H9 (cell line): Measurements from ENCODE around the gene CBLN3. TPM values are rescaled to one million over a fixed set of nuclear protein-coding genes. Genes with fewer than 3 reads are reported as not detected.

ENCODE experiments used
- DNase-seq: peaks from one replicate; pipeline ENCODE4 v3.0.0-alpha.2; 2017
- H2AFZ ChIP-seq: one replicate; pipeline ENCODE4 v1.6.1; 2013; ENCODE audit warnings: mild to moderate bottlenecking, low read length, control low read depth, moderate library complexity
- H2AK5ac ChIP-seq: 2 replicates; pipeline ENCODE4 v1.6.1; 2013; ENCODE audit warnings: low read length, control low read depth, mixed read lengths; ENCODE audit not compliant: insufficient read length
- H2BK120ac ChIP-seq: one replicate; pipeline ENCODE4 v1.6.1; 2013; ENCODE audit warnings: low read depth, mild to moderate bottlenecking, low read length, control low read depth, inconsistent platforms; ENCODE audit not compliant: poor library complexity, severe bottlenecking
- H2BK12ac ChIP-seq: 2 replicates; pipeline ENCODE4 v1.6.1; 2013; ENCODE audit warnings: low read length, control low read depth, mixed read lengths, low read depth; ENCODE audit not compliant: insufficient read length
- H2BK15ac ChIP-seq: 2 replicates; pipeline ENCODE4 v1.6.1; 2013; ENCODE audit warnings: low read depth, low read length, control low read depth
- H2BK20ac ChIP-seq: one replicate; pipeline ENCODE4 v1.6.1; 2013; ENCODE audit warnings: low read depth, mild to moderate bottlenecking, low read length, control low read depth, inconsistent platforms; ENCODE audit not compliant: poor library complexity, severe bottlenecking
- H2BK5ac ChIP-seq: 2 replicates; pipeline ENCODE4 v1.6.1; 2013; ENCODE audit warnings: low read length, control low read depth, mixed read lengths; ENCODE audit not compliant: insufficient read length
- H3K14ac ChIP-seq: 2 replicates; pipeline ENCODE4 v1.6.1; 2013; ENCODE audit warnings: low read length, control low read depth; ENCODE audit not compliant: insufficient read depth
- H3K18ac ChIP-seq: 2 replicates; pipeline ENCODE4 v1.6.1; 2013; ENCODE audit warnings: low read depth, mild to moderate bottlenecking, mixed read lengths, low read length, control low read depth; ENCODE audit not compliant: insufficient read length
- H3K23ac ChIP-seq: 2 replicates; pipeline ENCODE4 v1.6.1; 2013; ENCODE audit warnings: low read length, control low read depth, mixed read lengths, low read depth; ENCODE audit not compliant: insufficient read length
- H3K23me2 ChIP-seq: 2 replicates; pipeline ENCODE4 v1.6.1; 2013; ENCODE audit warnings: low read depth, mild to moderate bottlenecking, mixed read lengths, low read length, control low read depth; ENCODE audit not compliant: insufficient read length, poor library complexity, severe bottlenecking
- H3K27ac ChIP-seq: 2 replicates; pipeline ENCODE4 v1.5.1; 2013; ENCODE audit warnings: low read length, control low read depth, mixed read lengths, low read depth; ENCODE audit not compliant: insufficient read length
- H3K27me3 ChIP-seq: 2 replicates; pipeline ENCODE4 v1.6.1; 2013; ENCODE audit warnings: low read length, control low read depth, inconsistent platforms; ENCODE audit not compliant: insufficient read depth
- H3K4ac ChIP-seq: 2 replicates; pipeline ENCODE4 v1.6.1; 2013; ENCODE audit warnings: low read depth, mild to moderate bottlenecking, control low read depth, inconsistent platforms, low read length, moderate library complexity
- H3K4me1 ChIP-seq: 2 replicates; pipeline ENCODE4 v1.6.1; 2013; ENCODE audit warnings: low read length, control low read depth, inconsistent platforms; ENCODE audit not compliant: insufficient read depth
- H3K4me2 ChIP-seq: 2 replicates; pipeline ENCODE4 v1.6.1; 2013; ENCODE audit warnings: low read length, control low read depth, mixed read lengths; ENCODE audit not compliant: insufficient read length, insufficient read depth
- H3K56ac ChIP-seq: 2 replicates; pipeline ENCODE4 v1.6.1; 2013; ENCODE audit warnings: low read depth, mild to moderate bottlenecking, mixed read lengths, low read length, control low read depth; ENCODE audit not compliant: insufficient read length
- H3K79me1 ChIP-seq: 2 replicates; pipeline ENCODE4 v1.6.1; 2013; ENCODE audit warnings: low read depth, mild to moderate bottlenecking, moderate library complexity, low read length, control low read depth, inconsistent platforms; ENCODE audit not compliant: insufficient read depth, poor library complexity, severe bottlenecking
- H3K79me2 ChIP-seq: 2 replicates; pipeline ENCODE4 v1.6.1; 2013; ENCODE audit warnings: low read length, control low read depth, inconsistent platforms; ENCODE audit not compliant: insufficient read depth
- H3K9ac ChIP-seq: 2 replicates; pipeline ENCODE4 v1.6.1; 2013; ENCODE audit warnings: low read length, control low read depth, mixed read lengths; ENCODE audit not compliant: insufficient read length; ENCODE audit errors: extremely low read depth
- H3K9me3 ChIP-seq: one replicate; pipeline ENCODE4 v1.6.1; 2013; ENCODE audit warnings: low read depth, low read length, inconsistent platforms; ENCODE audit not compliant: control insufficient read depth
- H3T11ph ChIP-seq: one replicate; pipeline ENCODE4 v1.6.1; 2013; ENCODE audit warnings: mild to moderate bottlenecking, low read length, control low read depth, inconsistent platforms
- H4K20me1 ChIP-seq: one replicate; pipeline ENCODE4 v1.6.1; 2013; ENCODE audit not compliant: control insufficient read depth, insufficient read length, insufficient read depth
- H4K5ac ChIP-seq: 2 replicates; pipeline ENCODE4 v1.6.1; 2013; ENCODE audit warnings: low read depth, mild to moderate bottlenecking, mixed read lengths, low read length, control low read depth; ENCODE audit not compliant: insufficient read length
- H4K8ac ChIP-seq: replicated peaks from 2 replicates; pipeline ENCODE4 v1.6.1; 2013; ENCODE audit warnings: low read length, control low read depth, mixed read lengths, low read depth; ENCODE audit not compliant: insufficient read length
- H4K91ac ChIP-seq: 2 replicates; pipeline ENCODE4 v1.6.1; 2013; ENCODE audit warnings: low read depth, mild to moderate bottlenecking, moderate library complexity, mixed read lengths, low read length, control low read depth; ENCODE audit not compliant: insufficient read length
- H3K27ac Mint-ChIP-seq, 3 experiments: 2 replicates in 2 of 3; 3 replicates in 1 of 3; pipeline ENCODE4 v1.8.0; 2020 to 2021; ENCODE audit warnings: mixed read lengths in 3 of 3, mild to moderate bottlenecking in 1 of 3, moderate library complexity in 1 of 3
- H3K27me3 Mint-ChIP-seq: 2 replicates; pipeline ENCODE4 v1.8.0; 2021; ENCODE audit warnings: low read depth, mild to moderate bottlenecking, moderate library complexity, mixed read lengths
- H3K36me3 Mint-ChIP-seq, 3 experiments: 2 replicates in 2 of 3; 3 replicates in 1 of 3; pipeline ENCODE4 v1.8.0; 2020 to 2021; ENCODE audit warnings: low read depth in 3 of 3, mixed read lengths in 3 of 3; ENCODE audit not compliant: insufficient read depth in 1 of 3
- H3K4me1 Mint-ChIP-seq, 2 experiments: 2 replicates each; pipeline ENCODE4 v1.8.0; 2020; ENCODE audit warnings: mixed read lengths in 2 of 2
- H3K4me3 Mint-ChIP-seq, 2 experiments: 2 replicates in 1 of 2; 3 replicates in 1 of 2; pipeline ENCODE4 v1.8.0; 2020 to 2021; ENCODE audit warnings: mild to moderate bottlenecking in 2 of 2, mixed read lengths in 2 of 2, moderate library complexity in 1 of 2
- H3K9me3 Mint-ChIP-seq, 2 experiments: 2 replicates in 1 of 2; 3 replicates in 1 of 2; pipeline ENCODE4 v1.8.0; 2020; ENCODE audit warnings: mild to moderate bottlenecking in 2 of 2, mixed read lengths in 2 of 2, moderate library complexity in 1 of 2
- WGBS: extraction: QIAGEN DNeasy Blood & Tissue Kit; methylation state at CpG from one replicate; pipeline ENCODE4 v1.1.7; 2013; ENCODE audit warnings: missing lambda C conversion rate, low lambda C conversion rate, mixed read lengths; ENCODE audit not compliant: insufficient read length; ENCODE audit errors: extremely low coverage; 5-methylcytosine and 5-hydroxymethylcytosine counted together
- total RNA-seq: library from RNA; stranded (reverse); gene quantifications from 2 replicates; pipeline ENCODE4 v1.2.1, GENCODE V29; 2021
- TF ChIP-seq, protein P1 (sequence below): fragments of 200-600 bp; sonication (generic); conservative IDR thresholded peaks from 3 replicates; pipeline ENCODE4 v1.8.0; 2021; ENCODE audit warnings: antibody characterized with exemption, mild to moderate bottlenecking

Gene CBLN3
- total RNA-seq, 1 experiment from 2014 or later, result 0.39 TPM

DNA sequence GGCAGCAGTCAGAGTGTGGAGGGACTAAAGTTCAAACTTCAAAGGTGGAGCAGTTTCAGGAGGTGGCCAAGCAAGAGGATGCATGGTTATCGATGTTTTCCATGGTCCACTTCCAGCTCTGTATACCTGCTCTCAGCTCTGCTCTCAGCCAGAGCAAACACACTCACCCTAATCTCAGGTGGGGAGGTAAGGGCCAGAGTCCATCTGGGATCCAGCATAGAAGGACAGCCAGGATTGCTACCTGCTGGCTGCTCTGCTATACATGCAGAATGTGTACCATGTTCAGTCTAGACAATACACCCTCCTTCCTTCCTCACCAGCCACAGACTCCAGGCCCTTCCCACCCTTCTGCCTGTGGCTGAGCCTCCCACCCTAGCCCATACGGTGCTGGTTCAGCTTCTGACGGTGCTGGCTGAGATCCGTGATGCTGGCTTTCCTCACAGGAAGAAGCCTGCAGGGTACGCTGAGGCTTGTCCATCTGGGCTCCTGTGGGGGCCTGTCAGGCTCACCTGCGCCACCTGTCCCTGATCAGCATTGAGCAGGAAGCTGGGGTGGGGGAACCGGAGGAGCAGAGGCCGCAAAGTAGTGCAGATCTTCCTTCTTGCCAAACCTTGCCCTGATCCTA, 2.4 kb downstream of the CBLN3 start:
- Histone ChIP-seq H3K9ac (no peak overlapping the region), H4K8ac (no peak overlapping the region), H3K9me3 (no peaks in the 10 kb centered on the region), H3T11ph (no peak overlapping the region), H2AK5ac (no peak overlapping the region), H3K4me1 (peaks cover 3% of the 10 kb centered on the region; the same call in 1 of the 2 replicates), H2BK20ac (no peak overlapping the region), H3K4me2 (no peak overlapping the region), H4K91ac (no peak overlapping the region), H2BK120ac (no peak overlapping the region), H3K18ac (no peak overlapping the region), H3K14ac (no peak overlapping the region), H3K4ac (no peak overlapping the region), H2BK15ac (no peak overlapping the region), H3K79me2 (no peaks in the 10 kb centered on the region), H3K27ac (no peak overlapping the region), H2BK5ac (no peak overlapping the region), H3K56ac (no peak overlapping the region), H3K79me1 (no peaks in the 10 kb centered on the region), H3K27me3 (peaks cover 2% of the 10 kb centered on the region; the same call in 1 of the 2 replicates), H2BK12ac (no peak overlapping the region), H4K20me1 (peaks cover 2% of the 10 kb centered on the region), H3K23ac (no peak overlapping the region), H2AFZ (no peak overlapping the region), H4K5ac (no peak overlapping the region), H3K23me2 (peaks cover 7% of the 10 kb centered on the region)
- WGBS, result no CpG with 5 or more reads among the region's 8 CpGs
- H3K36me3 Mint-ChIP-seq, result peaks cover 0 to 4% (median 2%) of the 10 kb centered on the region in 3 experiments; a peak in 2 of 7 replicates
- H3K9me3 Mint-ChIP-seq, result no peaks in the 10 kb centered on the region
- peaks cover 29 to 30% of the 10 kb centered on the region in 2 experiments for H3K4me1 Mint-ChIP-seq
- TF ChIP-seq, protein P1, sequence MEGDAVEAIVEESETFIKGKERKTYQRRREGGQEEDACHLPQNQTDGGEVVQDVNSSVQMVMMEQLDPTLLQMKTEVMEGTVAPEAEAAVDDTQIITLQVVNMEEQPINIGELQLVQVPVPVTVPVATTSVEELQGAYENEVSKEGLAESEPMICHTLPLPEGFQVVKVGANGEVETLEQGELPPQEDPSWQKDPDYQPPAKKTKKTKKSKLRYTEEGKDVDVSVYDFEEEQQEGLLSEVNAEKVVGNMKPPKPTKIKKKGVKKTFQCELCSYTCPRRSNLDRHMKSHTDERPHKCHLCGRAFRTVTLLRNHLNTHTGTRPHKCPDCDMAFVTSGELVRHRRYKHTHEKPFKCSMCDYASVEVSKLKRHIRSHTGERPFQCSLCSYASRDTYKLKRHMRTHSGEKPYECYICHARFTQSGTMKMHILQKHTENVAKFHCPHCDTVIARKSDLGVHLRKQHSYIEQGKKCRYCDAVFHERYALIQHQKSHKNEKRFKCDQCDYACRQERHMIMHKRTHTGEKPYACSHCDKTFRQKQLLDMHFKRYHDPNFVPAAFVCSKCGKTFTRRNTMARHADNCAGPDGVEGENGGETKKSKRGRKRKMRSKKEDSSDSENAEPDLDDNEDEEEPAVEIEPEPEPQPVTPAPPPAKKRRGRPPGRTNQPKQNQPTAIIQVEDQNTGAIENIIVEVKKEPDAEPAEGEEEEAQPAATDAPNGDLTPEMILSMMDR, result peak; percentile 32; the same call in 1 of the 3 replicates
- no peak overlapping the region for H3K4me3 Mint-ChIP-seq
- DNase-seq, result peak; percentile 77
- H3K27ac Mint-ChIP-seq, result no peak overlapping the region; a peak in 1 of 7 replicates
- peaks cover 8% of the 10 kb centered on the region for H3K27me3 Mint-ChIP-seq
